ENCODE measurements around the gene NRDC.

DNA sequence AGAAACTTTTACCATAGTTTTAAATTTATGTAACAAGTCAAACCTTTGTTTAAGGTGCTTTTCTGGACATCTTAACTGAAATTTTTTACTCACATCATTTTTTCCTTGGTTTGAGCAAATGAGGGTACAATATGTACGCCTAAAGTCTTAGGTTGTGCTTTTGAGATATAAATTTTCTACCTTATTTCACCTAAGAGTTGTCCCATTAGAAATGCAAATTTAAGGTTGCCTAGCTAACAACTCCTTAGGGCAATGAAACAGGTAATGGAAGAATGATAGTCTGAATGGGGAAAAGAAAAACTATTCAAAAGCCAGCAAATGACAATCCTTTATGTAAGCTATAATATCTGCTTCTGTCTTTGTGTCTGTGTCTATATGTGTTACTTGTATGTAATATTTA lies 19.6 kb downstream of the NRDC start:
- TF ChIP-seq CTCF (IDR thresholded peaks at IDR 0.05) (no peak), POLR2A (IDR thresholded peaks at IDR 0.05) (no peak)

Data from esophagus squamous epithelium (tissue), 4 donors.